Head of caudate nucleus (tissue), 42 donors: ENCODE results near the gene C4A.
A peak's percentile ranks its signal among the peaks of the same experiment; 100 is the strongest.
"Not testable (repeated sequence)": the region's sequence is repeated elsewhere in the genome, so short reads cannot be mapped to it uniquely, and the experiment has no call there.

Experiments
- DNase-seq, 42 donors: peaks; one replicate each; pipeline versions ENCODE4 v3.0.0 to v3.0.0-alpha.2; 2020 to 2021; ENCODE audit warnings: mixed read lengths in 7 of 42
- intact Hi-C: fragments of 100-400 bp; cut with DNase I; formaldehyde crosslinking; loops from one replicate; pipeline ENCODE4 v1.15.0; 2022

C4A gene

GRCh38 chr6:32042276-32042675, 60.4 kb downstream of the C4A start:
- DNase-seq, intact Hi-C loops: not testable (repeated sequence)

- DNase-seq, intact Hi-C loops: not testable (repeated sequence)
Observed at GRCh38 chr6:32043589-32044380, 61.9 kb downstream of the C4A start.

- DNase-seq, intact Hi-C loops: not testable (repeated sequence)
Observed at GRCh38 chr6:32044916-32045315, 63.1 kb downstream of the C4A start.

GRCh38 chr6:32045811-32046449, 64.1 kb downstream of the C4A start:
- intact Hi-C loops: no loop called here
- no peak for DNase-seq

- intact Hi-C loops: no loop called here
- DNase-seq: peak in 12 of 42 donors; percentile 5 to 46 (median 25)
Observed at GRCh38 chr6:32046450-32047083, 64.7 kb downstream of the C4A start.

GRCh38 chr6:32047084-32047478, 65.2 kb downstream of the C4A start:
- intact Hi-C loops: no loop called here
- DNase-seq: peak in 7 of 42 donors; percentile 9 to 67 (median 40)

DNA sequence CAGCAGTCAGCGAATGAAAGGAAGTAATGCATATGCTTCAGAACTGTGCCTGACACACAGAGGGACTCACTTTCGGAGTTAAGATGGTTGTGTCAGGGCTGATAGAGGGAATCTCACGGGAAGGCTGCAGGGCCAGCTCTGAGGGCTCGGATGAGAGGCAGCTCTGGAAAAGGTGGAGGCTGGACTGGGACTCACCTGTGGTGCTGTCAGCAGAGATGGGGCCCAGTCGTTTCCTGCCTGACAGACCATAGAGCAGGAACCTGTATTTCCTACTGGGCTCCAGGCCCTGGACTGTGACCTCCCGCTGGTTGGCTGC, 65.6 kb downstream of the C4A start:
- no peak for DNase-seq
- intact Hi-C loops: no loop called here

GRCh38 chr6:32047855-32048766, 66.3 kb downstream of the C4A start:
- intact Hi-C loops: no loop called here
- DNase-seq: peak; percentile 35 to 88 (median 68)

- intact Hi-C loops, DNase-seq: not testable (repeated sequence)
Observed at GRCh38 chr6:32049149-32049548, 67.3 kb downstream of the C4A start.

- intact Hi-C loops, DNase-seq: not testable (repeated sequence)
Observed at GRCh38 chr6:32049736-32050135, 67.9 kb downstream of the C4A start.

- DNase-seq: no peak
- intact Hi-C loops: no loop called here
Observed at GRCh38 chr6:32050562-32050961, 68.7 kb downstream of the C4A start.
